ENCODE results near the gene CELF1.

GRCh38 chr11:47415949-47416472 is 136.9 kb downstream of the CELF1 start:
- TF ChIP-seq POLR2A (IDR thresholded peaks at IDR 0.05) (no peak), CTCF (IDR thresholded peaks at IDR 0.05) (no peak)

Data from uterus (tissue), 2 donors.